GM18873 (cell line): ENCODE results near the gene XRCC2.

Source experiments
- ATAC-seq: cut with Tn5 transposase; IDR thresholded peaks from one replicate; pipeline ENCODE4 v1.9.1; 2021; ENCODE audit warnings: mild to moderate bottlenecking, moderate library complexity, moderate number of reproducible peaks; ENCODE audit not compliant: unreplicated experiment, low FRiP score

Gene XRCC2

GRCh38 chr7:152618427-152618826 is 57.5 kb downstream of the XRCC2 start:
- ATAC-seq = no peak

GRCh38 chr7:152617056-152617455 is 58.9 kb downstream of the XRCC2 start:
- no peak for ATAC-seq

GRCh38 chr7:152615031-152615741 is 60.8 kb downstream of the XRCC2 start:
- ATAC-seq = no peak

- ATAC-seq = no peak
These were observed 67.3 kb downstream of the XRCC2 start for GRCh38 chr7:152608656-152609055.

GRCh38 chr7:152608208-152608607 is 67.7 kb downstream of the XRCC2 start:
- ATAC-seq = no peak

GRCh38 chr7:152607007-152607406 is 68.9 kb downstream of the XRCC2 start:
- no peak for ATAC-seq

- ATAC-seq = no peak
These were observed 73.0 kb downstream of the XRCC2 start for GRCh38 chr7:152602962-152603361.

GRCh38 chr7:152601305-152601798 is 74.6 kb downstream of the XRCC2 start:
- no peak for ATAC-seq

- no peak for ATAC-seq
These were observed 75.7 kb downstream of the XRCC2 start for GRCh38 chr7:152600266-152600665.

GRCh38 chr7:152597507-152597906 is 78.4 kb downstream of the XRCC2 start:
- ATAC-seq = no peak

GRCh38 chr7:152596824-152597223 is 79.1 kb downstream of the XRCC2 start:
- no peak for ATAC-seq
